Measurements from ENCODE around the gene WDR87.

WDR87 gene

DNA sequence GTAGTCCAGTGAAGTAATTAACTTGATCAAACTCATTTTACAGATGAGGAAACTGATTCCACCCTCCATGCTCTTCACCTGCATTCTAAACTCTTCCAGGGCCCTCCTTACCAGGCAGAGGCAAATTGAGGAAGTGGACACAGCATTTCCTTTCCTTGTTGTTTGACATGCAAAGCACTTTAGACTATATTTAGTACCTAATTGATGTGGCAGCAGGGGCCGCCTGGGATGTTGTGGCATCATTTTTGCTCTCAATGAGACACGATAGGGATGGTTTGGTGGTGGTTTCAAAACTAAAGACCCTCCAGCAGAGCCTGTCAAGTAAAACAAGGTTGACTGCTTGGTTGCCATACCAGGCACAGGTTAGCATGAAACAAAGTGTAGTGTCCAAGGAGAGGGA, 8.5 kb upstream of the WDR87 start:
- H3K4me3 Mint-ChIP-seq, result no peak overlapping the region
- H3K36me3 Mint-ChIP-seq (ENCODE audit: low read depth), result peaks cover 4% of the 10 kb centered on the region
- peaks cover 5% of the 10 kb centered on the region for H3K27me3 Mint-ChIP-seq (ENCODE audit: low read depth)
- H3K4me1 Mint-ChIP-seq, result peaks cover 8% of the 10 kb centered on the region
- no peak overlapping the region for H3K27ac Mint-ChIP-seq
- H3K9me3 Mint-ChIP-seq, result no peaks in the 10 kb centered on the region
- TF ChIP-seq, protein P1, sequence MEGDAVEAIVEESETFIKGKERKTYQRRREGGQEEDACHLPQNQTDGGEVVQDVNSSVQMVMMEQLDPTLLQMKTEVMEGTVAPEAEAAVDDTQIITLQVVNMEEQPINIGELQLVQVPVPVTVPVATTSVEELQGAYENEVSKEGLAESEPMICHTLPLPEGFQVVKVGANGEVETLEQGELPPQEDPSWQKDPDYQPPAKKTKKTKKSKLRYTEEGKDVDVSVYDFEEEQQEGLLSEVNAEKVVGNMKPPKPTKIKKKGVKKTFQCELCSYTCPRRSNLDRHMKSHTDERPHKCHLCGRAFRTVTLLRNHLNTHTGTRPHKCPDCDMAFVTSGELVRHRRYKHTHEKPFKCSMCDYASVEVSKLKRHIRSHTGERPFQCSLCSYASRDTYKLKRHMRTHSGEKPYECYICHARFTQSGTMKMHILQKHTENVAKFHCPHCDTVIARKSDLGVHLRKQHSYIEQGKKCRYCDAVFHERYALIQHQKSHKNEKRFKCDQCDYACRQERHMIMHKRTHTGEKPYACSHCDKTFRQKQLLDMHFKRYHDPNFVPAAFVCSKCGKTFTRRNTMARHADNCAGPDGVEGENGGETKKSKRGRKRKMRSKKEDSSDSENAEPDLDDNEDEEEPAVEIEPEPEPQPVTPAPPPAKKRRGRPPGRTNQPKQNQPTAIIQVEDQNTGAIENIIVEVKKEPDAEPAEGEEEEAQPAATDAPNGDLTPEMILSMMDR (IDR thresholded peaks at IDR 0.05; ENCODE audit: unreplicated experiment in 3 of 3), result no peak

DNA sequence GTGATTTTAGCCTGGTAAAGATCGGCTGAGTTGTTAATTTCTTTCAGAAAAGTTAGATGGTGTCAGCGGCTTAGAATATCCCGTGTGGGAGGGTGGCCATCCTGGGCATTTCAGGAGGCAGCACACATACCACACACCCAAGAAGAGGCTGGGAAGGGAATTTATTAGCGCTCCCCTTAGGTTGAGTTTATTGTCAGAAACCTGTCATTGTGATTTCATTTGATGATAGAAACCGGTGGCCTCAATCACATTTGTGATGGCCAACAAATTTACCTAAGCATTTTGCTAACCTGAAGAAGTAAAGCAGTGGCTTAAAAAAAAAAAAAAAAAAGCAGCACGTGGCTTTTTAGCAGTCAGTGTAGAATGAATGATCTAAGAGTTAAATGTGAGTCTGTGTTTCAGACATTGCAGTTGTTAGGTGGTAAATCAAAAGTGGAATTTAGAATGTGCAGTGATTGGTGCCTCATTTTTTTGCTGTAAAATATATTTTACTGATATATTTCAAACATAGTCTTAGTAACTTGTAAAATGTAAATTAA, 3.3 kb upstream of the WDR87 start:
- Mint-ChIP-seq H3K4me1 (peaks cover 36% of the 10 kb centered on the region), H3K9me3 (no peaks in the 10 kb centered on the region), H3K27me3 (ENCODE audit: low read depth) (peaks cover 5% of the 10 kb centered on the region), H3K4me3 (peak overlapping the region; percentile 40 to 95 (median 88)), H3K36me3 (ENCODE audit: low read depth) (no peaks in the 10 kb centered on the region), H3K27ac (peak overlapping the region in 2 of 3 experiments; percentile 11 to 29)
- TF ChIP-seq, protein P1 (IDR thresholded peaks at IDR 0.05; ENCODE audit: unreplicated experiment in 3 of 3), result no peak

DNA sequence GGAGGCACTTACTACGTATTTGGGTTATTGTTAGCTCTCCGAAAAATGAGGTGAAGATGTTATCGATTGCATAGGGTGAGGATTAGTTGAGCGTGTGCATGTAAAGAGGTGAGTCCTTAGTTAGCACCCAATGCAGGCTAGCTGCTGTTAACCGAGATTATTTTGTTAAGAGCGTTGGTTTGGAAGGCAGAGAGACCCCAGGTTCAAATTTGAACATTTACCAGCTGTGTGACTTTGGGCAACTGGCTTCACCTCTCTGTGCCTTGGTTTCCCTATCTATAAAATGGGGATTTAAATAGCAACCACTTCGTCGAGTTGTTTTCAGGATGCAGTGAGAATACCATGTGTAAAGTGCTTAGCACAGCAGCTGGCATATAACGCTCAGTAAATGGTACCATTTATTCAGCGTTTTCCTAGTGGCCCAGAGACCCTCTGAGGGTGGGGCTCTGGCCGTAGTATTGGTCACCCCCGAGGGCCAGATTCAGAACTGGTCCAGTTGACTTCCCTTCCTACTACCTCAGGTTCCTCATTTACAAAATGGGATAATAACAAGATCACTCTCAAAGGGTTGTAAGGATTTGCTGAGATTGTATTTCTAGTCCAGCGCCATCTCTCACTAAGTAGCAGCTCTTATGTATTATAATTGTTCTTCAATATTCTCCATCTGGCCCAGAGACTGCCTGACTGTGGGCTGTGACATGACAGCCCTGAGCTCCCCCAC, 1.5 kb upstream of the WDR87 start:
- H3K36me3 Mint-ChIP-seq (ENCODE audit: low read depth), result no peaks in the 10 kb centered on the region
- H3K27me3 Mint-ChIP-seq (ENCODE audit: low read depth), result peaks cover 5% of the 10 kb centered on the region
- peak overlapping the region; percentile 88 to 95 (median 88) for H3K4me3 Mint-ChIP-seq
- TF ChIP-seq, protein P1 (IDR thresholded peaks at IDR 0.05; ENCODE audit: unreplicated experiment in 3 of 3), result no peak
- no peaks in the 10 kb centered on the region for H3K9me3 Mint-ChIP-seq
- H3K27ac Mint-ChIP-seq, result peak overlapping the region in 2 of 3 experiments; percentile 18 to 41
- peaks cover 36% of the 10 kb centered on the region for H3K4me1 Mint-ChIP-seq

DNA sequence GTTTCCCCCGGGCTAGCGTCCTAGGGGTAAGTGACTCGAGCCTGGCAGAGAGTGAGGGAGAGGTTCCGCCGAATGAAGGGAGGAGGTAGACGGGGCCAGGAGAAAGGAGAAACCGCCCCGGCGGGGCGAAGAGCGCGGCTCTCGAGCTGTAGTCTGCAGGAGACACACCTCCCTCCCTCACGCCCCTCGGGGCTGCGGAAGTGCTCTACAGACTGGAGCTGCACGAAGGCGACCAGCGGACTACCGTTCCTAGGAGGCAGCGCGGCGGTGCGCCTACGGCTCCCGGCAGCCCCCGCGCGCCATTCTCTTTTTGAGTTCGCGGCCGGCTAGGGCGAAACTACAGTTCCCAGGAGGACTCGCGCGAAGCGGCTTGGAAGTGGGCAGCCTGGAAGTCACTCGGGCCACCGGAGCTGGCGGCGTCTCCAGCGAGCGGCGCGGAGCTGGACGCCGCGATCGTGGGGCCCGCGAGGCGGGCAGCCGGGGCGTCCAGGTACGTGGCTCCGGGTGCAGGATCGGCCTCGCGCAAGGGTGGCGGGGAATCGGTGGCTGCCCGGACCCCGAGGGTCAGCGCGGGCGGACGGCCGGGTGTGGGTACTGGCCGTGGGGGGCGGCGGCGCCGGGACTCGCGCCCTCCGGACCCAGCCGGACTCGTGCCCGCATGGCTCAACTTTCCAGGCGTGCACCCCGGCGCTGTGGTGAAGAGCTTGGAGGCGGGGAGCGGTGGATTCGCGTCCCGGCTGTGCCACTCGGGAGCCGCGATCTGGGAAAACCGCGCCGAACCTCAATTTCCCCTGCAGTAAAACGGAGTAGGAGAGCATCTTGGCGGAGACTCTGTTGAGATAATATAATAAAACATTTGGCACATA, 708 bp upstream of the WDR87 start, which contains the start of gene SIPA1L3:
SIPA1L3 (plus strand) TSS at position 340 of the 866 bp plus-strand sequence. CDS start 174,358 bp downstream, outside the sequence.
- H3K36me3 Mint-ChIP-seq (ENCODE audit: low read depth), result no peaks in the 10 kb centered on the region
- H3K4me3 Mint-ChIP-seq, result peak within 1 kb of the TSS; percentile 95 to 98 (median 95)
- peak within 1 kb of the TSS; percentile 91 to 98 (median 95) for H3K27ac Mint-ChIP-seq
- peaks cover 36% of the 10 kb centered on the region for H3K4me1 Mint-ChIP-seq
- H3K9me3 Mint-ChIP-seq, result no peaks in the 10 kb centered on the region
- H3K27me3 Mint-ChIP-seq (ENCODE audit: low read depth), result no peaks in the 10 kb centered on the region
- TF ChIP-seq, protein P1 (IDR thresholded peaks at IDR 0.05; ENCODE audit: unreplicated experiment in 3 of 3), result no peak

DNA sequence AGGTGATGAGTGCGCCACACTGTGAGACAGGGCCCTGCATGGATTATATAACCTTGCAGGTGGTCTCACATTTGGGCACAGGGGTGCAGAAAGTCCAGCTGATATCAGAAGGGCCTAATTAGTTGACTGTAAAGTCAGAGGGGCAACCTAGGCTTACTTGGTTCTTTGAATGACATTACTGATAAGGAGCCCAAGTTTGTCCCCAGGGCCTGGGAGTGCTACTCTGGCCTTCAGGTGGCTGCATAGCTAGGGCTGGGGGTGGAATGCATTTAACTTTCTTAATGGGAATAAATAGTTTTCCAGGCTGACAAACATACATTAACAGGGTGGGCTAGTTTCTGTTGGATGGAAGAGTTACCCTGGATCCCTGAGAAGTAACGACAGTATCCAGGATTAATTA, 3.3 kb downstream of the WDR87 start:
- Mint-ChIP-seq H3K9me3 (no peaks in the 10 kb centered on the region), H3K4me1 (peaks cover 10% of the 10 kb centered on the region), H3K36me3 (ENCODE audit: low read depth) (no peaks in the 10 kb centered on the region), H3K27me3 (ENCODE audit: low read depth) (no peaks in the 10 kb centered on the region), H3K4me3 (peak overlapping the region; percentile 40 to 59 (median 43)), H3K27ac (peak overlapping the region in 1 of 3 experiments; percentile 17)
- TF ChIP-seq, protein P1 (IDR thresholded peaks at IDR 0.05; ENCODE audit: unreplicated experiment in 3 of 3), result no peak

Data from nephron (organoid).